Parathyroid adenoma (tissue), 2 donors: ENCODE results near the gene RPH3AL.
A peak's percentile ranks its signal among the peaks of the same experiment; 100 is the strongest.

Source experiments
- H2AFZ ChIP-seq: fragments of 300-600 bp; sonication (generic); one replicate; pipeline ENCODE4 v1.7.0; 2017; ENCODE audit warnings: antibody characterized with exemption, mild to moderate bottlenecking
- H3K27ac ChIP-seq: fragments of 300-600 bp; sonication (generic); one replicate; pipeline ENCODE4 v1.7.0; 2017
- H3K27me3 ChIP-seq: fragments of 300-600 bp; sonication (generic); one replicate; pipeline ENCODE4 v1.7.0; 2017; ENCODE audit warnings: low read length; ENCODE audit not compliant: control insufficient read depth, insufficient read depth
- H3K36me3 ChIP-seq: fragments of 300-600 bp; sonication (generic); one replicate; pipeline ENCODE4 v1.7.0; 2017; ENCODE audit warnings: low read length; ENCODE audit not compliant: control insufficient read depth, insufficient read depth
- H3K4me1 ChIP-seq: fragments of 300-600 bp; sonication (generic); one replicate; pipeline ENCODE4 v1.7.0; 2017; ENCODE audit warnings: control low read depth
- H3K4me2 ChIP-seq: fragments of 300-600 bp; sonication (generic); one replicate; pipeline ENCODE4 v1.7.0; 2017; ENCODE audit warnings: low read length
- H3K4me3 ChIP-seq: fragments of 300-600 bp; sonication (generic); one replicate; pipeline ENCODE4 v1.7.0; 2017; ENCODE audit warnings: low read depth, low read length
- H3K79me2 ChIP-seq: fragments of 300-600 bp; sonication (generic); one replicate; pipeline ENCODE4 v1.7.0; 2017; ENCODE audit warnings: control low read depth
- H3K9ac ChIP-seq: fragments of 300-600 bp; sonication (generic); one replicate; pipeline ENCODE4 v1.7.0; 2017; ENCODE audit warnings: mild to moderate bottlenecking
- H3K9me3 ChIP-seq: fragments of 300-600 bp; sonication (generic); one replicate; pipeline ENCODE4 v1.7.0; 2017; ENCODE audit warnings: low read length; ENCODE audit not compliant: control insufficient read depth
- TF ChIP-seq, protein P1 (sequence below): fragments of 300-600 bp; sonication (generic); IDR thresholded peaks from one replicate; pipeline ENCODE4 v1.7.0; 2017; ENCODE audit warnings: antibody characterized with exemption, mild to moderate bottlenecking
- donor health status: primary hyperparathyroidism.

RPH3AL gene

DNA sequence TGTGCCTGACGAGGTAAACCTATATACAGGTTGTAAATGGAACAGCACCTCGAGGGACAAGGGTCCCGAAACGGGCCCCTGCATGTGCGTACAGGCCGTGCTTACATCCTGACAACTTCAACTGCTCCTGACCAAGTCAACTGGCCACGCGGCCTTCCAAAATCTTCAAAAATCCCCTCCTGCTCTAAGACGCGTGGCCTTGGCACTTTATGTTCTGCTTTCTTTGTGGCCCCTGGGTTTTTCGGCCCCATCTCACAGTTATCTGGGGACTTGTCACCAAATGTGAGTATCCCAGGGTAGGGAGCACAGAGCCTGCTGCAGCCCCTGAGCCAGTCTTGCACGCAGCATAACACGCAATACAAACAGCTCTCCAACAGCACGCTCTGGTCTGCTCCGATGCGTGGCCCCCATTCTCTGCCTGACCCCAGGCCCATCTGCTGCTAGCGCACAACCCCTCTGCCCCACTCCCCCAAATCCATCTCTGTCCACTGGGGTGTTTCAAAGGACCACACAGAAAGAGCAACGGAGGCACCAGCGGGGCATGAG, 659 bp downstream of the RPH3AL start:
- H3K79me2 ChIP-seq: peaks cover 4% of the 10 kb centered on the region
- H3K9me3 ChIP-seq: no peaks in the 10 kb centered on the region
- H3K9ac ChIP-seq: no peak overlapping the region
- H3K4me1 ChIP-seq: peaks cover 20% of the 10 kb centered on the region
- H3K36me3 ChIP-seq: no peaks in the 10 kb centered on the region
- H2AFZ ChIP-seq: no peak overlapping the region
- TF ChIP-seq, protein P1, sequence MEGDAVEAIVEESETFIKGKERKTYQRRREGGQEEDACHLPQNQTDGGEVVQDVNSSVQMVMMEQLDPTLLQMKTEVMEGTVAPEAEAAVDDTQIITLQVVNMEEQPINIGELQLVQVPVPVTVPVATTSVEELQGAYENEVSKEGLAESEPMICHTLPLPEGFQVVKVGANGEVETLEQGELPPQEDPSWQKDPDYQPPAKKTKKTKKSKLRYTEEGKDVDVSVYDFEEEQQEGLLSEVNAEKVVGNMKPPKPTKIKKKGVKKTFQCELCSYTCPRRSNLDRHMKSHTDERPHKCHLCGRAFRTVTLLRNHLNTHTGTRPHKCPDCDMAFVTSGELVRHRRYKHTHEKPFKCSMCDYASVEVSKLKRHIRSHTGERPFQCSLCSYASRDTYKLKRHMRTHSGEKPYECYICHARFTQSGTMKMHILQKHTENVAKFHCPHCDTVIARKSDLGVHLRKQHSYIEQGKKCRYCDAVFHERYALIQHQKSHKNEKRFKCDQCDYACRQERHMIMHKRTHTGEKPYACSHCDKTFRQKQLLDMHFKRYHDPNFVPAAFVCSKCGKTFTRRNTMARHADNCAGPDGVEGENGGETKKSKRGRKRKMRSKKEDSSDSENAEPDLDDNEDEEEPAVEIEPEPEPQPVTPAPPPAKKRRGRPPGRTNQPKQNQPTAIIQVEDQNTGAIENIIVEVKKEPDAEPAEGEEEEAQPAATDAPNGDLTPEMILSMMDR: no peak
- H3K4me2 ChIP-seq: no peak overlapping the region
- H3K27me3 ChIP-seq: no peaks in the 10 kb centered on the region
- peak overlapping the region; percentile 85 for H3K27ac ChIP-seq
- H3K4me3 ChIP-seq: no peak overlapping the region

DNA sequence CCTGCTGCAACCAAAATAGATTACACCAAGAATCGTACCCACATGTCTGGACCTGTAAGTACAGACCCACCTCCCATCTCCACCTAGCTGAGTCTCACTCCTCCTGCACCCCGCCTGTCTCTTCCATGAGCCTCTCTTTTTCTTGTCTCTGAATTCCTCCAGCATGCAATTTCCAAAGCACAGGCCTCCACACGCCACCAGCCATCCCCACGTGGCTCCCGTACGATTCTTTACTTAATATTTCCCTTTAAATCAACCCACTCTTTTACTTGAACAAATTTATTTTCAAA, 1.2 kb downstream of the RPH3AL start:
- Histone ChIP-seq H3K4me3 (no peak overlapping the region), H3K79me2 (peaks cover 4% of the 10 kb centered on the region), H3K27me3 (no peaks in the 10 kb centered on the region), H3K4me1 (peaks cover 20% of the 10 kb centered on the region), H3K9me3 (no peaks in the 10 kb centered on the region), H3K9ac (no peak overlapping the region), H3K36me3 (no peaks in the 10 kb centered on the region), H3K4me2 (no peak overlapping the region), H3K27ac (peak overlapping the region; percentile 85), H2AFZ (no peak overlapping the region)
- TF ChIP-seq, protein P1: no peak

DNA sequence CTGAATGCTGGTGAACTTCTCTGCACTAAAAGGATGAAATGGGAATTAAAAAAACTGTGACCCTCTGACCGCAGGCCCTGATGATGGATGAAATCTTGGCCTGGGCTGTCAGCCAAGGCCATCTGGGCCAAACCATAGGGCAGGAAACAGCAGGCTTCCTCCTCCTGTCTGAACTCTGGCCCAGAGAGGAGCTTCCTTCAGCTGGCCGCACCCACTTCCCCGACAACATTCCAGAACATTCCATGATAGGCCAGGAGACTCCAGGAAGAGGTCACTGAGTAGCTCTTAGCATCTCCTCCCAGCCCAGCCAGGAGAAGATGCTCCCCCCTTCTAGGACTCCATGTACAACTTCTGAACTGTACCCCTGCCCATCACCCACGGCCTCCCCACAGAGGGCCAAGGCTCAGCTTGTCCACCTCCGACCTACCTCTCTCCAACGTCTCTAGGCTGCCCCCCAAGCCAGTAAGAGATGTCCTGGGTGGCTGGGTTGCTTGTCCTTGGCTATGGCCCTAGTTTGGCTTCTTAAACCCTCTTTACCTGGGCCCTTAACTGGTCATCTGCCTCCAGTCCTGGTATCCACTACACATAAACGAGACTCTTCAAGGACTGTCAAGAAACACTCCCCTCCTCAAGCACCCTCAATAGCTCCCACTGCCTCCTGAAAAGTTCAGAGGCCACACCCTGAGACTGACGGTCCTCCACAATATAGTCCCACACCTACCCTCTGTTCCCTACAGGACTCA, 1.7 kb downstream of the RPH3AL start:
- Histone ChIP-seq H2AFZ (no peak overlapping the region), H3K27ac (peak overlapping the region; percentile 85), H3K9me3 (no peaks in the 10 kb centered on the region), H3K4me1 (peaks cover 20% of the 10 kb centered on the region), H3K9ac (no peak overlapping the region), H3K27me3 (no peaks in the 10 kb centered on the region), H3K36me3 (no peaks in the 10 kb centered on the region), H3K79me2 (peaks cover 4% of the 10 kb centered on the region), H3K4me2 (no peak overlapping the region), H3K4me3 (no peak overlapping the region)
- TF ChIP-seq, protein P1: no peak

DNA sequence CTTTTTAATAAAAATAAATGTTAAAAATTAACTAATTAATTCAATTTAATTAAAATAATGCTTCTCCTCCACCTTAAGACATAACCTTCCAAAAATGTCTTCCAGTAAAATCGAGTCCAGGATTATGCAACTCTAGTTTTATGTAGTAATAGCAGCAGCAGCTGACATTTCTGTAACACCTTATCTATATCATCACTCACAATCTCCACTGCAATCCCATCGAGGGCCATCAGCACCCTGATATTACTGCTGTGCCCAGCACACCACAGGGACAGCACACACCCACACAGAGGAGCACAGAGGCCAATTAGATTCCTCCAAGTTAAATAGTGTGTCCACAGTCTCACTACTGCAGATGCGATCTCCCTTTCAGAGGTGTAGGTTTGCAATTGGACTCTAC, 2.9 kb downstream of the RPH3AL start:
- Histone ChIP-seq H3K79me2 (peaks cover 4% of the 10 kb centered on the region), H3K27ac (peak overlapping the region; percentile 57), H3K4me1 (peaks cover 20% of the 10 kb centered on the region), H3K27me3 (no peaks in the 10 kb centered on the region), H2AFZ (no peak overlapping the region), H3K4me3 (no peak overlapping the region), H3K9me3 (no peaks in the 10 kb centered on the region), H3K9ac (no peak overlapping the region), H3K36me3 (no peaks in the 10 kb centered on the region), H3K4me2 (no peak overlapping the region)
- TF ChIP-seq, protein P1: no peak
